ENCODE results near the gene TLCD5.

TLCD5 gene

GRCh38 chr11:120308081-120308480 is 17.0 kb upstream of the TLCD5 start:
- no peak for DNase-seq (ENCODE audit: low read depth)

GRCh38 chr11:120310870-120311269 is 14.2 kb upstream of the TLCD5 start:
- no peak for DNase-seq (ENCODE audit: low read depth)

- DNase-seq (ENCODE audit: low read depth): no peak
These were observed 10.2 kb upstream of the TLCD5 start for GRCh38 chr11:120314861-120315260.

GRCh38 chr11:120316880-120317688 is 8.0 kb upstream of the TLCD5 start:
- DNase-seq (ENCODE audit: low read depth): no peak

GRCh38 chr11:120317689-120318480 is 7.2 kb upstream of the TLCD5 start:
- no peak for DNase-seq (ENCODE audit: low read depth)

GRCh38 chr11:120318906-120319305 is 6.2 kb upstream of the TLCD5 start:
- no peak for DNase-seq (ENCODE audit: low read depth)

- no peak for DNase-seq (ENCODE audit: low read depth)
These were observed 1.1 kb downstream of the TLCD5 start for GRCh38 chr11:120326228-120326627.

GRCh38 chr11:120326845-120327281 is 1.8 kb downstream of the TLCD5 start:
- DNase-seq (ENCODE audit: low read depth): no peak

GRCh38 chr11:120327311-120327710 is 2.2 kb downstream of the TLCD5 start:
- no peak for DNase-seq (ENCODE audit: low read depth)

GRCh38 chr11:120329556-120329955 is 4.5 kb downstream of the TLCD5 start:
- DNase-seq (ENCODE audit: low read depth): no peak

GRCh38 chr11:120330045-120330444 is 4.9 kb downstream of the TLCD5 start:
- no peak for DNase-seq (ENCODE audit: low read depth)

- no peak for DNase-seq (ENCODE audit: low read depth)
These were observed 6.3 kb downstream of the TLCD5 start for GRCh38 chr11:120331301-120331996.

- no peak for DNase-seq (ENCODE audit: low read depth)
These were observed 8.0 kb downstream of the TLCD5 start for GRCh38 chr11:120332822-120333716.

- no peak for DNase-seq (ENCODE audit: low read depth)
These were observed 8.7 kb downstream of the TLCD5 start for GRCh38 chr11:120333801-120334200.

- DNase-seq (ENCODE audit: low read depth): no peak
These were observed 9.2 kb downstream of the TLCD5 start for GRCh38 chr11:120334332-120334731.

GRCh38 chr11:120334894-120335462 is 9.9 kb downstream of the TLCD5 start:
- peak; percentile 42 for DNase-seq (ENCODE audit: low read depth)

- DNase-seq (ENCODE audit: low read depth): no peak
These were observed 10.4 kb downstream of the TLCD5 start for GRCh38 chr11:120335556-120335907.

- DNase-seq (ENCODE audit: low read depth): peak; percentile 40
These were observed 11.0 kb downstream of the TLCD5 start, which contains the start of gene ARHGEF12 for GRCh38 chr11:120335908-120336640. ARHGEF12 (plus strand) TSS chr11:120336413; CDS start chr11:120337244, 831 bp downstream.

- DNase-seq (ENCODE audit: low read depth): no peak
These were observed 11.7 kb downstream of the TLCD5 start for GRCh38 chr11:120336641-120337354.
